NCI-H2227 (cell line): ENCODE results near the gene NLRP7.

Experiments
- DNase-seq: peaks from one replicate; lab custom pipeline; 2025; ENCODE audit not compliant: unreplicated experiment; lab: John Stamatoyannopoulos, UW

NLRP7 gene

GRCh38 chr19:54875506-54875905, 71.8 kb downstream of the NLRP7 start:
- no peak for DNase-seq

- no peak for DNase-seq
These were observed 73.3 kb downstream of the NLRP7 start, which contains the start of gene FCAR for GRCh38 chr19:54873990-54874389. TSS of gene FCAR (plus strand) at chr19:54874235. CDS start at chr19:54874290, 55 bp downstream.
